Body of pancreas (tissue), 4 donors: ENCODE results near the gene FBXO41.

Experiments used
- POLR2A ChIP-seq, 3 donors: fragments of 450-650 bp; IDR thresholded peaks; one replicate each; pipeline ENCODE4 v1.6.1; 2016; ENCODE audit warnings: antibody characterized with exemption in 3 of 3, mild to moderate bottlenecking in 2 of 3
- TF ChIP-seq, protein P1 (sequence below), 7 experiments: fragments of 450-650 bp in 4 of 7; fragments of 200-600 bp in 3 of 7; sonication (generic) in 3 of 7; IDR thresholded peaks; one replicate each; pipeline ENCODE4 v1.5.1; 2016 to 2019; ENCODE audit warnings: antibody characterized with exemption in 7 of 7

DNA sequence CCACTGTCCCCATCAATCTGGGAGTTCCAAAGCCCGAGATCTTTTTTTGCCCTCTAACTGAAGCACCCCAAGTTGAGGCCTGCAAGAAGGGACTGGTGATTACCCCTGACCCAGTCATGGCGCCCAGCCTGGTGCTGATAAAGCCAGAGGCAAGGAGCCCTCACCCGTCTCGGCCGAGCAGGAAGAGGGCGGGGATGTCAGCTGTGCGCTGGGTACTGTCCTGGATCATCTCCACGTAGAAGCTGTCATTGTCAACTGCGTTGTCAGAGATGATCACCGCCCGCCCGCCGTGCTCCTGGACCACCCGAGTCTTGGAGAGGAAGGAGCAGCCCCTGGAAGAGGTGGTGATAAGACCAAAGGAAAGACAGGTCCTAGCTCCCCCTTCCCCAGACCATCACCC is 55.6 kb downstream of the FBXO41 start:
- TF ChIP-seq, protein P1, sequence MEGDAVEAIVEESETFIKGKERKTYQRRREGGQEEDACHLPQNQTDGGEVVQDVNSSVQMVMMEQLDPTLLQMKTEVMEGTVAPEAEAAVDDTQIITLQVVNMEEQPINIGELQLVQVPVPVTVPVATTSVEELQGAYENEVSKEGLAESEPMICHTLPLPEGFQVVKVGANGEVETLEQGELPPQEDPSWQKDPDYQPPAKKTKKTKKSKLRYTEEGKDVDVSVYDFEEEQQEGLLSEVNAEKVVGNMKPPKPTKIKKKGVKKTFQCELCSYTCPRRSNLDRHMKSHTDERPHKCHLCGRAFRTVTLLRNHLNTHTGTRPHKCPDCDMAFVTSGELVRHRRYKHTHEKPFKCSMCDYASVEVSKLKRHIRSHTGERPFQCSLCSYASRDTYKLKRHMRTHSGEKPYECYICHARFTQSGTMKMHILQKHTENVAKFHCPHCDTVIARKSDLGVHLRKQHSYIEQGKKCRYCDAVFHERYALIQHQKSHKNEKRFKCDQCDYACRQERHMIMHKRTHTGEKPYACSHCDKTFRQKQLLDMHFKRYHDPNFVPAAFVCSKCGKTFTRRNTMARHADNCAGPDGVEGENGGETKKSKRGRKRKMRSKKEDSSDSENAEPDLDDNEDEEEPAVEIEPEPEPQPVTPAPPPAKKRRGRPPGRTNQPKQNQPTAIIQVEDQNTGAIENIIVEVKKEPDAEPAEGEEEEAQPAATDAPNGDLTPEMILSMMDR (IDR thresholded peaks at IDR 0.05) = no peak
- TF ChIP-seq POLR2A (IDR thresholded peaks at IDR 0.05) = no peak
